ENCODE data around the gene CALD1. TPM values are rescaled to one million over a fixed set of nuclear protein-coding genes. Genes with fewer than 3 reads are reported as not detected.

CALD1 gene
- total RNA-seq, 1 donor from 2014 or later = 122 TPM

DNA sequence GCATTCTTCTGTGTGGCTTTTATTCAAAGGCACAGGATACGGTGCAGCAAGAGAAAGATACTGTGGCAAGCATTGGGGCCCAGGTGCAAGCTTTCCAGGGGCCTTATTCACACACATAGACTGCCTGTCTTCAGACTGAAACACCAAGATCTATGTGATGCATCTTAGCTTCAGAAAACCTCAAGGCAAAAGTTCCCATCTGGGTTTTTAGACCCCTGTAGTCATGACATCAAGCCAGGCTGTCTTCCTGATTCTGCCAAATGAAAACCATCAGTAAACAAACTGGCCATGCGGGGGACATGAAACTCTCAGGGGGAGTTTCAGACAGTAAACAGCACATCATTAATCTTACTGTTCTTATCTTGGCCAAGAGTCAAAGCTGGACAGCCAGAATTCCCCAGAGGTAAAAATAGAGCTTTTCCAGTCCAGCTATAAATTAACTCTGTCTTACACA, 216.7 kb downstream of the CALD1 start:
- H3K4me1 ChIP-seq = peaks cover 15% of the 10 kb centered on the region
- H3K27me3 ChIP-seq (ENCODE audit: low read depth) = no peaks in the 10 kb centered on the region
- H3K27ac ChIP-seq (replicated peaks) = peak overlapping the region; percentile 40
- TF ChIP-seq, protein P1, sequence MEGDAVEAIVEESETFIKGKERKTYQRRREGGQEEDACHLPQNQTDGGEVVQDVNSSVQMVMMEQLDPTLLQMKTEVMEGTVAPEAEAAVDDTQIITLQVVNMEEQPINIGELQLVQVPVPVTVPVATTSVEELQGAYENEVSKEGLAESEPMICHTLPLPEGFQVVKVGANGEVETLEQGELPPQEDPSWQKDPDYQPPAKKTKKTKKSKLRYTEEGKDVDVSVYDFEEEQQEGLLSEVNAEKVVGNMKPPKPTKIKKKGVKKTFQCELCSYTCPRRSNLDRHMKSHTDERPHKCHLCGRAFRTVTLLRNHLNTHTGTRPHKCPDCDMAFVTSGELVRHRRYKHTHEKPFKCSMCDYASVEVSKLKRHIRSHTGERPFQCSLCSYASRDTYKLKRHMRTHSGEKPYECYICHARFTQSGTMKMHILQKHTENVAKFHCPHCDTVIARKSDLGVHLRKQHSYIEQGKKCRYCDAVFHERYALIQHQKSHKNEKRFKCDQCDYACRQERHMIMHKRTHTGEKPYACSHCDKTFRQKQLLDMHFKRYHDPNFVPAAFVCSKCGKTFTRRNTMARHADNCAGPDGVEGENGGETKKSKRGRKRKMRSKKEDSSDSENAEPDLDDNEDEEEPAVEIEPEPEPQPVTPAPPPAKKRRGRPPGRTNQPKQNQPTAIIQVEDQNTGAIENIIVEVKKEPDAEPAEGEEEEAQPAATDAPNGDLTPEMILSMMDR (IDR thresholded peaks at IDR 0.05; ENCODE audit: borderline replicate concordance) = no peak
- intact Hi-C loops (cut with micrococcal nuclease) = no loop called here
- no peak for DNase-seq
- H3K9me3 ChIP-seq (replicated peaks) = no peaks in the 10 kb centered on the region
- H3K4me3 ChIP-seq = no peak overlapping the region
- peaks cover 45% of the 10 kb centered on the region for H3K36me3 ChIP-seq

DNA sequence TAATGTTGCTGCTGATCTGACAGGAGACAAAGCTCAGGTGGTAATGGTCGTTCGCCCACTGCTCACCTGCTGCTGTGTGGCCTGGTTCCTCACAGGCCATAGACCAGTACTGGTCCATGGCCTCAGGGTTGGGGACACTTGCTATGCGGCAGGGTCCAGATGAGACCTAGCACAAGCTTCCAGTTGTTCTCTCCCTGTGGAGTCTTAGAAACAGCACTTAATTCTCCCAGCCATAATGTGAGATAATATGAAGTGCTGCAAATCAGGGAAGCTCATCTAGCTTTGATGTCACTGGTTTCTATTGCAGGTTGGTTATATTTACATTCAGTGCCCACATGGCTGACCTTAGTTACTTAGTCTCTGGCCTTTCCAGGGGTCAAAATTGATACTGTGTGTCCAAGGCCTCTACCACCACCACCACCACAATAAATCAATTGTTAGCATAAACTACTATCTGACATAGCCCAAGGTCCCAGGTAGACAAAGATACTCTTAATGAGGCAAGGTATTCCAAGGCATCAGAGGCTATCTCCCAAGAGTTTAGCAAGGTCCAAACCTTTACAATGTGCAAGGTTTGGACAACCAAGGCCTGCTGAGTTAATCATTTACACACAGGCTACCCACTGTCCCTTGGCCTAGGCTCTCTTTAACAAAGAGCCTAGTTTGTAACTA, 217.9 kb downstream of the CALD1 start:
- no peak overlapping the region for H3K4me3 ChIP-seq
- H3K4me1 ChIP-seq = peaks cover 10% of the 10 kb centered on the region
- H3K9me3 ChIP-seq (replicated peaks) = no peaks in the 10 kb centered on the region
- no peaks in the 10 kb centered on the region for H3K27me3 ChIP-seq (ENCODE audit: low read depth)
- H3K27ac ChIP-seq (replicated peaks) = no peak overlapping the region
- TF ChIP-seq, protein P1 (IDR thresholded peaks at IDR 0.05; ENCODE audit: borderline replicate concordance) = no peak
- intact Hi-C loops (cut with micrococcal nuclease) = no loop called here
- peaks cover 45% of the 10 kb centered on the region for H3K36me3 ChIP-seq
- DNase-seq = no peak

DNA sequence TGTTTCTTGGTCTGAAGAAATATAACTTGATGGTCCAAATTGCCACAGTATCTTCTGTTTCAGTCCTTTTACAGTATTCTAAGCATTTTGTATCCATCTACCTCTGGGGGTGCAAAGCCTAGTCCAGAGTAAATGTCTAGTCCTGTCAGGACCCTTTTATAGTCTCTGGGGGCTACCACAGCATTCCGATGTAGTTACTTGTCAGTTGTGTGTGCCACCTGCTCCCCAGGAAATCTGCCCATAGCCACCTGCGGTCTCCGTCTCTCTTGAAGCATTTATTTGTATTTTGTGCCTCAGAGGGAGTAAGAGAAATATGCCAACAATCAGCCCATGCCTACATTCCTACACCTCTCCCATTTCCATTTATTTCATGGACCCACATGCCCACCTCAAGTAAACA, 219.7 kb downstream of the CALD1 start:
- Histone ChIP-seq H3K4me1 (peaks cover 10% of the 10 kb centered on the region), H3K9me3 (replicated peaks) (no peaks in the 10 kb centered on the region), H3K36me3 (peaks cover 38% of the 10 kb centered on the region), H3K4me3 (no peak overlapping the region), H3K27ac (replicated peaks) (no peak overlapping the region), H3K27me3 (ENCODE audit: low read depth) (no peaks in the 10 kb centered on the region)
- no peak for DNase-seq
- intact Hi-C loops (cut with micrococcal nuclease) = no loop called here
- TF ChIP-seq, protein P1 (IDR thresholded peaks at IDR 0.05; ENCODE audit: borderline replicate concordance) = no peak

DNA sequence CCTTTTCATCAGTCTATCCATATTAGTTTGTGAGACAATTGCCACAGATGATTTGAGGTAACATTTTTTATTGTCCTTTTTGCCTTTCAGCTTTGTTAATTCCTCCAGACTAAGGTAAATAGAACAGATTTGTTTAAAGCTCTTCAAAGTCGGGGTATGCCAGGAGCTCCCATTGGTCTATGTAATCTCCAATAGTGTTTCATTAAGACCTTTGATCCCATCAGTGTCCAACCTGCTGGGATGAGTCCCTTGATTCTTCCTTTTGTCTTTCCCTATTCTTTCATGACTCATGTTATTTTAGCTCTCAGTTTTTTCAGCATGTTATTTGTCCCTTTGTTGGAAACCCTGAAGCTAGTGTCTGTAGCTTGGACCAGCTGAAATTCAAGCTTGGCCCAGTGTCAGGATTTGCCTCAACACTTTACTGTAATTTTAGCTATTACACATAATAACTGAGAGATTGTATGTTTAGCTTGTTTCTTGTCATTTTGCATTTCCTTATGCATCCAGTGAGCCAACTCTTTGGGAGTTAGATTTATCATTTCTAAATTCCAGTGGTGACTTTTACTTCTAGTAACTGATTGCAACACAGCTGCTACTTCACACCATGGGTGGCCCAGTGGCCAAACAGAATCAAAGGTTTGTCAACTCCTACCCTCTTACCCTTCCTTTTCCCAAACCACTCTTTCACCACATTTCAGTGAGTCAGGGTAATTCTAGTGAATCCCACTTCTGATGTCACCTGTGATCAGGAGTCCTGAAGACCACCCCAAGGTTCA, 222.1 kb downstream of the CALD1 start:
- peaks cover 2% of the 10 kb centered on the region for H3K9me3 ChIP-seq (replicated peaks)
- H3K4me1 ChIP-seq = no peaks in the 10 kb centered on the region
- intact Hi-C loops (cut with micrococcal nuclease) = no loop called here
- no peak overlapping the region for H3K27ac ChIP-seq (replicated peaks)
- no peak for DNase-seq
- peaks cover 14% of the 10 kb centered on the region for H3K36me3 ChIP-seq
- TF ChIP-seq, protein P1 (IDR thresholded peaks at IDR 0.05; ENCODE audit: borderline replicate concordance) = no peak
- no peak overlapping the region for H3K4me3 ChIP-seq
- H3K27me3 ChIP-seq (ENCODE audit: low read depth) = no peaks in the 10 kb centered on the region

DNA sequence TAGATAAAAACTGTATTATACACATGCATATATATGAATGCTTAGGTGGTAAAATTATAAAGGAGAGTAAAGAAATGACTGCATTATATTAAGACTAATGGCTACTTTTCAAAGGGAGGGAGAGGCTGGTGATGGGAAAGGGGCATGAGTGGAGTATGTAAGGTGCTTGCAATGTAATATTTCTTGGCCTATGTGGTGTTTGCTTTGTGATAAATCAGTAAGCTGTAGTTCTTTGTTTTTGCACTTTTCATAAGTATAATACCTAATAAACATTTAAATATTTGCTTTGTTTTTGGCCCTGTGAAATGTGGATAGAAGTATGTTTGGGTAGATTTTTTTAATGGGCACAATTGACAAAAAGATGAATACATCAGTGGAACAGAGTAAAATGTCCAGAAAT, 232.8 kb downstream of the CALD1 start:
- no peak overlapping the region for H3K4me3 ChIP-seq
- H3K9me3 ChIP-seq (replicated peaks) = peaks cover 16% of the 10 kb centered on the region
- intact Hi-C loops (cut with micrococcal nuclease) = no loop called here
- H3K27ac ChIP-seq (replicated peaks) = no peak overlapping the region
- TF ChIP-seq, protein P1 (IDR thresholded peaks at IDR 0.05; ENCODE audit: borderline replicate concordance) = no peak
- no peak for DNase-seq
- no peaks in the 10 kb centered on the region for H3K36me3 ChIP-seq
- no peaks in the 10 kb centered on the region for H3K27me3 ChIP-seq (ENCODE audit: low read depth)
- no peaks in the 10 kb centered on the region for H3K4me1 ChIP-seq

Other genes with a start within 250 kb of the CALD1 start
- gene AKR1B15, start 230.5 kb upstream of the CALD1 start, total RNA-seq = not detected
- 13.9 TPM for gene BPGM, start 132.8 kb upstream of the CALD1 start, total RNA-seq
- gene AGBL3, start 206.9 kb downstream of the CALD1 start, total RNA-seq = 1.5 TPM

Data from left ventricle myocardium inferior (tissue), 1 donor.